Erythroblast (primary cell): Measurements from ENCODE around the gene RNASE7.

Experiments used
- GATA1 ChIP-seq: IDR thresholded peaks from 2 replicates; pipeline ENCODE4 v1.6.1; 2011; ENCODE audit warnings: low read depth, mild to moderate bottlenecking, control low read depth, low read length, moderate library complexity
- POLR2A ChIP-seq: IDR thresholded peaks from 2 replicates; pipeline ENCODE4 v1.6.1; 2011; ENCODE audit warnings: mild to moderate bottlenecking, low read length

- TF ChIP-seq POLR2A (no peak), GATA1 (no peak)
These were observed 23.9 kb upstream of the RNASE7 start for GRCh38 chr14:21018286-21018685.
